Measurements from ENCODE around the gene JARID2. TPM values are rescaled to one million over a fixed set of nuclear protein-coding genes. Genes with fewer than 3 reads are reported as not detected.

JARID2 gene
- total and polyA plus RNA-seq, 2 of the 4 experiments (the other 2 are of a cell fraction), result 9.6 to 12.9 TPM

DNA sequence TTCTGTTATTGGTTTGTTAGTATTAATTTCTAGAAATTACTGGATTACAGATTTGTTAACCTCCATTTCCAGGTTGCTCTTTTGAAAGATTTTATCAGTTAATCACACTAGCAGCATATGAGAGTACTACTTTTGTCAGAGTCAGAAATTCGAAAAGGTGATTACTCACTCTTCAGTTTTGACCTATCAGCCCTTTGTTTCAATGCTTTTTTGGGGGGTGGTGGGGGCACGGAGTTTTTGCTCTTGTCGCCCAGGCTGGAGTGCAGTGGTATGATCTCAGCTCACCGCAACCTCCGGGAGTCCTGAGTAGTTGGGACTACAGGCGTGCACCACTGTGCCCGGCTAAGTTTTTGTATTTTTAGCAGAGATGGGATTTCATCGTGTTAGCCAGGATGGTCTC lies 149.2 kb downstream of the JARID2 start:
- Histone ChIP-seq H3K14ac (replicated peaks; ENCODE audit: low read depth, low read length) (no peak overlapping the region), H4K91ac (ENCODE audit: insufficient read depth, low read depth, low read length) (no peak overlapping the region), H2BK120ac (ENCODE audit: low read depth, low read length) (no peak overlapping the region), H3K27ac (ENCODE audit: insufficient read depth, low read length) (no peak overlapping the region), H4K20me1 (ENCODE audit: insufficient read depth, low read length) (peaks cover 80% of the 10 kb centered on the region), H3K9ac (ENCODE audit: low read depth, low read length) (no peak overlapping the region), H4K8ac (ENCODE audit: low read depth in 2 of 2, low read length in 2 of 2) (no peak overlapping the region), H3K18ac (ENCODE audit: low read depth, low read length) (no peak overlapping the region), H3K23ac (ENCODE audit: low read depth, low read length) (no peak overlapping the region), H3K4ac (ENCODE audit: low read depth, low read length) (no peak overlapping the region), H3K27me3 (ENCODE audit: control insufficient read depth, insufficient read depth, low read length) (no peaks in the 10 kb centered on the region), H2AFZ (replicated peaks; ENCODE audit: low read length, poor library complexity) (no peak overlapping the region), H2AK5ac (ENCODE audit: low read depth, low read length) (no peak overlapping the region), H3K4me3 (ENCODE audit: insufficient read depth, low read depth, low read length) (no peak overlapping the region), H3K9me3 (ENCODE audit: control insufficient read depth, insufficient read depth, low read length) (no peaks in the 10 kb centered on the region), H2BK5ac (ENCODE audit: low read depth, low read length, poor library complexity, severe bottlenecking) (no peak overlapping the region), H2BK15ac (ENCODE audit: low read depth, low read length) (no peak overlapping the region), H3K4me1 (ENCODE audit: control insufficient read depth, insufficient read depth, low read length) (peaks cover 17% of the 10 kb centered on the region), H3K79me1 (ENCODE audit: low read depth in 1 of 2, low read length in 2 of 2) (peaks cover 44 to 74% of the 10 kb centered on the region in 2 experiments), H2AK9ac (replicated peaks; ENCODE audit: low read depth, low read length, poor library complexity) (no peak overlapping the region), H3K9me1 (ENCODE audit: insufficient read depth, low read length) (peaks cover 15% of the 10 kb centered on the region), H3K4me2 (ENCODE audit: low read depth, low read length) (no peak overlapping the region), H3K36me3 (ENCODE audit: control insufficient read depth, insufficient read depth, low read length) (no peaks in the 10 kb centered on the region), H3K56ac (ENCODE audit: extremely low read depth, insufficient read depth, low read length) (no peak overlapping the region), H4K5ac (ENCODE audit: low read depth, low read length) (no peak overlapping the region), H2BK20ac (ENCODE audit: low read depth, low read length) (no peak overlapping the region)
- dilution Hi-C loops (cut with HindIII; ENCODE audit: low sequenced_read_pairs, unreplicated experiment) (no loop called here), intact Hi-C loops (cut with micrococcal nuclease) (no loop called here), in situ Hi-C loops (cut with MboI; ENCODE audit: low sequenced_read_pairs) (loop anchor here (10.0 to 25.0 kb wide), 2 partner anchors 1180 to 1483 kb away; partner anchors contain the start of gene RNF182)
- ATAC-seq (ENCODE audit: low read depth), result no peak
- ChIA-PET POLR2A (ENCODE audit: unreplicated experiment) (no interaction called here), CTCF (interaction anchor here (0.7 kb wide), 1 partner anchor 60 kb away, joined by 3 read pairs; no protein-coding TSS in a partner anchor)
- BruUV-seq (replicated peaks), result no TSS peak
- no peak for DNase-seq
- WGBS, 2 experiments (ENCODE audit: extremely low coverage in 2 of 2, insufficient read length in 1 of 2), result no CpG with 5 or more reads among the region's 8 CpGs
- TF ChIP-seq, protein P1, sequence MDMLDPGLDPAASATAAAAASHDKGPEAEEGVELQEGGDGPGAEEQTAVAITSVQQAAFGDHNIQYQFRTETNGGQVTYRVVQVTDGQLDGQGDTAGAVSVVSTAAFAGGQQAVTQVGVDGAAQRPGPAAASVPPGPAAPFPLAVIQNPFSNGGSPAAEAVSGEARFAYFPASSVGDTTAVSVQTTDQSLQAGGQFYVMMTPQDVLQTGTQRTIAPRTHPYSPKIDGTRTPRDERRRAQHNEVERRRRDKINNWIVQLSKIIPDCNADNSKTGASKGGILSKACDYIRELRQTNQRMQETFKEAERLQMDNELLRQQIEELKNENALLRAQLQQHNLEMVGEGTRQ (IDR thresholded peaks at IDR 0.05; ENCODE audit: low read depth, low read length), result no peak
- TF ChIP-seq CHD1 (IDR thresholded peaks at IDR 0.05; ENCODE audit: low read depth, low read length), result no peak
- no peak for TF ChIP-seq SMC3 (IDR thresholded peaks at IDR 0.05; ENCODE audit: low read depth, low read length)
- no peak for TF ChIP-seq RCOR1 (IDR thresholded peaks at IDR 0.05; ENCODE audit: insufficient replicate concordance, low read length)
- TF ChIP-seq, protein P2, sequence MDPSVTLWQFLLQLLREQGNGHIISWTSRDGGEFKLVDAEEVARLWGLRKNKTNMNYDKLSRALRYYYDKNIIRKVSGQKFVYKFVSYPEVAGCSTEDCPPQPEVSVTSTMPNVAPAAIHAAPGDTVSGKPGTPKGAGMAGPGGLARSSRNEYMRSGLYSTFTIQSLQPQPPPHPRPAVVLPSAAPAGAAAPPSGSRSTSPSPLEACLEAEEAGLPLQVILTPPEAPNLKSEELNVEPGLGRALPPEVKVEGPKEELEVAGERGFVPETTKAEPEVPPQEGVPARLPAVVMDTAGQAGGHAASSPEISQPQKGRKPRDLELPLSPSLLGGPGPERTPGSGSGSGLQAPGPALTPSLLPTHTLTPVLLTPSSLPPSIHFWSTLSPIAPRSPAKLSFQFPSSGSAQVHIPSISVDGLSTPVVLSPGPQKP (IDR thresholded peaks at IDR 0.05; ENCODE audit: borderline replicate concordance, low read depth, low read length), result no peak
- TF ChIP-seq RAD21 (IDR thresholded peaks at IDR 0.05; ENCODE audit: low read length), result no peak
- TF ChIP-seq MXI1 (IDR thresholded peaks at IDR 0.05; ENCODE audit: borderline replicate concordance, low read depth, low read length), result no peak
- TF ChIP-seq CEBPB (IDR thresholded peaks at IDR 0.05; ENCODE audit: low read depth, low read length), result no peak
- TF ChIP-seq RFX5 (IDR thresholded peaks at IDR 0.05; ENCODE audit: low read depth, low read length), result no peak
- no peak for TF ChIP-seq FOS (IDR thresholded peaks at IDR 0.05; ENCODE audit: low read depth, low read length)
- no peak for TF ChIP-seq NFE2L2 (IDR thresholded peaks at IDR 0.05; ENCODE audit: low read depth, low read length)
